NCI-H446 treated with DMSO at 0.1 percent for 48 hours (cell line): ENCODE data around the gene TXK.

Experiments used
- DNase-seq: peaks from one replicate; lab custom pipeline; 2025; lab: John Stamatoyannopoulos, UW

TXK gene

DNA sequence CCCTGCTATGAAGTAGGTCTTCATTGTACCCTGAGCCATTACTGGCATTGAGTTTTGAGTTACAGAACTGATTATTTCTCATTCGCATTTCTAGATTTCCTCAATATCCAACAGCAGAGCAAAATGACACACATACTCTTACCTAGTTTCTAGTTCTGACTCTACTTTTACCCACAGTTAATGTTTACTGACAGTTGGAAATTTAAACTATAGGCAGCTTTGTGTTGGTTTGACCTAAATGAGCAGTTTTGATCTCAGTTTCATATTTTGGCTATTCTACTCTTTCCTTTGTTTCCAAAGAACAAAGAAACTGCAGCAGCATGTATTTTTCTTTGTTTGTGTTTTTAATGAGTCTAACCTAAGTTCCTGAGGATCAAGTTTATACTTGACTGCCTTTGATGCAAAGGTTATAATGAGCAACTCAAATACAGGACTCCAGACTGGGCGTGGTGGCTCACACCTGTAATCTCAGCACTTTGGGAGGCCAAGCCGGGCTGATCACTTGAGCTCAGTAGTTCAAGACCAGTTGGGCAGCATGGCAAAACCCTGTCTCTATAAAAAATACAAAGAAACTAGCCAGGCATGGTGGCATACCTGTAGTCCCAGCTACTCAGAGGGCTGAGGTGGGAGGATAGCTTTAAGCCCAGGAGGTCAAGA, 30.4 kb downstream of the TXK start:
- no peak for DNase-seq

DNA sequence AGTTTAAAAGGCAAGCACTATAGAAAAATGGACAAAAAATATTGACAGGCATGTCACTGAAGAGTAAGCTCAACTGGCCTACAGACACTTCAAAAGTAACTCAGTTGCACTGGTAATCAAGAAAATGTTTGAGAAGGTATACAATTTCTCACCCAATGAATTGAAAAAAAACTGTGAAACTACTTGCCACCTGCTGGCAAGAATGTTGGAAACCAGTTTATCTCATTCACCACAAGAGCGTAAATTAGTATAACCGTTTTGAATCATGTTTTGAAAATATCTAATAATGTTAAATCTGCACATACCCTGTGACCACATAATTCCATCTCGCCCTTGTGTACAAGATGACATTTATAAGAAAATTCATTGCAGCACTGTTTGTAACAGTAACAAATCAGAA, 31.7 kb downstream of the TXK start:
- DNase-seq = no peak

DNA sequence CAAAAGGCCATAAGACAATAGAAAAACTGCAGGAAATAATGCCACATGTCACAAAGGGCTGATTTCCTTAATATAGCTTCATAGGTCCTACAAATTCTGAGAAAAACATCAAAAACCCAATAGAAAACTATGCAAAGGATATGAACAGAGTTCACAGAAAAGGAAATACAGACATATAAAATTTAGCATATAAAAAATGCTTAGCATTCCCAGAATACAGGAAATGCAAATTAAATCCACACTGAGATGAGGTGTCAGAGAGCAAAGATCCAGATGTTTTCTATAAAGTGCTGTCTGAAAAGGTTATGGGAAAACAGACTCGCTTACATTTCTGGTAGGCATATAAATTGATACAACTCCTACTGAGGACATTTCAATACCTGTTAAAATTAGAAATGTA, 33.8 kb downstream of the TXK start:
- no peak for DNase-seq

DNA sequence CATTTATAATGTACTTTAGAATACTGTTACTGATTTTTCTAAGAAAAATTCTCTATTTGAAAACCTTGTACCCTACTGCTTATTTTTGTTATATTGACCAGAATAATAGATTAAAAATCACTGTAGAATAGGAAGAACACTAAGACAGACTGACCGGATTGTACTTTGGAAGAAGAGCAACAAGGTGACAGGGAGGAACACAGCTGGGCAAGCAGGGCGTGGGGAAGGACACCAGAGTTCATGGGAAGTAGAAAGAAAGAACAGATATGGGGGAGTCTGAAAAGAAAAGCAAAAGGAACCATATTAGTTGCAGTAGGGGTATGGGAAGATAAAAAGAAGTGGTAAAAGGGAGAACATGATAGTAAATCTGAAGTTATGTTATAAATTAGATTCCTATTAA, 38.6 kb downstream of the TXK start:
- no peak for DNase-seq

DNA sequence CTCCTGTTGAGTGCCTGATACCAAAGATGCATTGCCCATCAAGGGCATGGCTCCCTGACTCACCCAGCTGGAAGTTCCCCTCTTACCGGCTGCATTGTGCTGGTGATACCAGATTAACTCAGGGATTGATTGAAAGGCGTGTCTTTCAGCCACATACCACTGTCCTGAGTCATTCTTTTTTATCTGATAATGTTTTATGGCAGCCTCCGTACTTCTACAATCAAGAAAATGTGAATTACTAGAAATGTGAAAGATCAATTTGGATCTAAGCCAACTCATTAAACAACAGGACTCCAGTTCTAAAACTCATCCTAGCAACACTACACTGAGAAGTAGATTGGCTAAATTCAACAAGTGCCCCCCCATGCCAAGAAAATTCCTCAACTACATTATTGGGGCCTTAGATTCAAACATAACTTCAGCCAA, 40.0 kb downstream of the TXK start:
- DNase-seq = no peak

DNA sequence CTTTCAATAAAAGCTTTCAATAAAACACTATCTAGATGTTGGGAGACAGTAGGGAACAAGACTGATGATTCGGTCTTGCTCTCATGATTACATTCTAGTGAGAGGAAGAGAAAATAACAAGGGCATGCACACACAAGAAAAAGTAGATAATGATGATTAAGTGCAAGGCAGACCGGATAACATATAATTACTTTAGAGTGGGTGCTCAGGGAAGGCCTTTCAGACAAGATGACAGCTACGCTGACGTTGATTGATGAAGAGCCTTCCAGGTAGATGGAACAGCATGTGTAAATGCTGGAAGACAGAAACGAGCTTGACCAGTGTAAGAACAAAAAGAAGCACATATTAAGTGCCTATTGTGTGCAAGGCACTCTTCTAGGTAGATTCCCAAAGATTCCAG, 43.4 kb downstream of the TXK start:
- DNase-seq = no peak

DNA sequence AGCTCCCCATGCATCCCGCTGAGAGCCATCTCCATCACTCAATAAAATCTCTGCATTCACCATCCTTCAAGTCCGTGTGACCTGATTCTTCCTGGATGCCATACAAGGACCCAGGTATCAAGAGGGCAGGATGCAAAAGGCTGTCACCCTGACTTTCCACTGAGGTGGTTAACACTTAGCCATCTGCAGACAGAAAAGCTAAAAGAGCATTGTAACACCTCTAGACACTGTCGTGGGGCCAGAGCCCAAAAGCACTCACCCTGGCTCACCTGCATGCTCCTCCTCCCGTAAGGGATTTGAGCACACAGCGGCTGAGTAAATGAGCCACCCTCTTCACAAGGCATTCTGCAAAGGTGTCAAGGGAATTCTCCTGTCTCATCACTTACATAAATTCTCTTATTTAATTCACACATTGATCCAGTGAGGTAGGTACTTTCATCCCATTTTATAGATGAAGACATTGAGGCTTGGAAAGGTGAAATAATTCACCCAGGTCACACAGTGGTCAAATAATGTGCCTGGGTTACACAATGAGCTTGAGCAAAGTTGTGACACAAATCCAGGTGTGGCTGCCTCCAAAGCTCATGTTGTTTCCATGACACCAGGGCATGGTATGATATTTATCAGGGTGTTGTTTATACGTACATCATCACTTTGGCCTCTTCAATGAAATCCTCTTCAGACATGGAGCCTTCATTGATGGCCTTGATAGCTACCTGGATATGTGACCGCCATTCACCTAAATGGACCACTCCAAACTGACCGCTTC, 48.0 kb downstream of the TXK start:
- no peak for DNase-seq

DNA sequence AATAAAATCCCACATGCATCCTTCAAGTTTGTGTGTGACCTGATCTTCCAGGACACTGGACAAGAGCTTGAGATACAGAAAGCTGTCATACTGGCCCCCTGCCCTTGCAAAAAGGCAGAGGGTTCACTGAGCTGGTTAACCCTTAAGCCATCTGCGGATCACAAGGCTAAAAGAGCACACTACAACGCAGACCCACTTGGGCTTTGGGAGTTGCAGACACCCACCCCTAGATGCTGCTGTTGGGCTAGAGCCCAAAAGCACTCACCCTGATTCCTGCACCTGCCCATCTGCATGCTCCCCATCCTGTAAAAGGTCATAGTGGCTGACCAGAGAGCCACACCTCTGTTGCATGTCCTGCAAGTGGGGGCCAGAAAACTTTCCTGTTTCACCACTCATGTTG, 51.1 kb downstream of the TXK start:
- DNase-seq = no peak

DNA sequence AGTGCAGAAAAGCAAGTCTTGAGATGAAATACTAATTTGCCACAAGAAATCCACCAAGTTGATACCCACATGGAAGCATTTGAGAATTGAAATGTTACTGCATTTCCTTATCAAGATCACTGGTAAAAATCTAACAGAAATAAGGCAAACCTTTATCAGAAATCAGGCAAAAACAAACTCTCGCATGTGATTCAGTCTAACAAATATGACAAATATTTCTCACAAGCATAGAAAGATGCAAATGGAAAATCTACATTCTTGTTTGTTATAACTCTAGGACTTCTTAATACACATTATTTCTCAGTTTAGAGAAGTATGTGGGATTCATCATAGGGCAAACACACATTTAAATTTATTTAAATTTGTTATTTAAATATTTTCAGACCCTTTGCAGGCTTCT, 52.9 kb downstream of the TXK start:
- DNase-seq = no peak

DNA sequence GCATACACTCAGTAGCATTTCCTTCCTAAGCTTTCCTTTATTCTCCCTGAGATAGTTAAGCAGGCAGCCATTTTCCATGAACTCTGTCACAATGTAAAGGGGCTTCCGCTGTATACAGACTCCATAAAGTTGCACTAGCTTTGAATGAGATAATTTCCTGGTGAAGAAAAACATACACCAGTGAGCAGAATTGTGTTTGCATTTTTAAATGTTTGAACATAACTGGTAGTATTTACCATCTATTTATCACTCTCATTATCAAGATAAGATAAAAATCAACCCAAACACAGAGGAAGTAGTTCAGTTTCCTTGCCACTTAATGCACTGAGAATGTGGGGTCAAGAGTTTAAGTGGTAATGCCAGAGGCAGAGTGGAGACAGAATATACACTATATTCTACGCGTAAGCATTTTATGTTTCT, 54.1 kb downstream of the TXK start:
- no peak for DNase-seq

DNA sequence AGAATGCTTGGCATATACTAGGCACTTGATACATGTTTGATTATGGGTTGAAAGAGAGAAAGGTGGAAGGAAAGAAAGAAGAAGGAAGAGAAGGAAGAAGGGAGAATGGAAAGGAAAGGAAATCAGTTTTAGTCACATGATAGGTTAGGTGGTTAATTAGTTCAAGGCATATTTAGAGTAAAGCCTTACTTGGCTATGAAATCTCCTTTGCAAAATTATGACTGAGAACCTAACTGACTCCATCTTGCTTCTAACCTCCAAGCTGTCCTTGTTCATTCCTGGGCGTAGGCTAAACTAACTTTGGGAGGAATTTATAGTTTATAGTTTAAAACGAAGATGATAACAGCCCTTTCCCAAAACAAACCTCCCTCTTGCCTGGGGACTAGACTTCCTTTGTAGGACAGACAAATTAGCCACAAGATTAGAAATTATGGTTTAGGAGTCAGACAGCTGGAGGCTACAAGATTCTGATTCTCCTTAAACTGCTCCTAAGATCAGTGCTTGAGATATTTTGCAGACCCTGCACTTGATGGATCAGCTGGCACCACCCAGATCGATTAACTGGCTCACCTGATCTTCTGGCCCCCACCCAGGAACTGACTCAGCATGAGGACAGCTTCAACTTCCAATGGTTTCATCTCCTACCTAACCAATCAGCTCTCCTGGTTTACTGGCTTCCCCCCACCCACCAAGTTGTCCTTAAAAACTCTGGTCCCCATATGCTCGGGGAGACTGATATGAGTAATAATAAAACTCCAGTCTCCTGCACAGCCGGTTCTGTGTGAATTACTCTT, 55.0 kb downstream of the TXK start:
- no peak for DNase-seq

DNA sequence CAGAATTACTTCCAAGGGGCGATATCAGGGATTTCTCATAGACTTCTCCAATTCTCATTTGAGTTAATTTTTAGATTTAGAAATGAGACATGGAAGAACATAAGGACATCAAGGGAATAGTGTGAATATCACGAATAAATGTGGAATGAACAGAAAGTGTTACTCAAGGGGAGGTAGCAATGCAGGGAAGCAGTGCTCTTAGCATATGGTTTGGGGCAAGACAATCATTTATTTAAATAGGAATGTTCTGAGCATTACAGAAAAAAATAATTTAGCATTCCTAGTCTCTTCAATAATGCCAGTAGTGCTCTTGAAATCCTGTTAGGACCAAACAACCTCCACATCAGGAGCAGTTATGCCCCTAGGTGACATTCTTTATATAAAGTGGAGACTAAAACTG, 55.6 kb downstream of the TXK start:
- no peak for DNase-seq

DNA sequence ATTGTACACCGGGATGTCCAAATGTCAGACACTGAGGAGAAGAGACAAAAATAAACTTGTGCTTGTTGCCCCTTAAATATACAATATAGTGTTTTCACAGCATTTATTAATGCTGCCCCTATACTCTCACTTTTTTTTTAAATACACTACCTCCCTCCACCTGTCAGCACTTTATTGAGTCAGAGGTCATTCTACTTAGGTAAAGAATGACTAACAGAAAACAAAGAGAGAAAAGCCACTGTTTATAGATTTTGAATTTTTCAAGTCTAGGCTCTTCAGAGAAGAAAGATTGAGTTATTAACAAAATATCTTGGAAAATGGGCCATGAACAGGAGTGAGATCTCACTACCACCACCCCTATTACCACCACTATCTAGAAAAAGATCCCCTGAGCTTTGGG, 59.4 kb downstream of the TXK start:
- no peak for DNase-seq

DNA sequence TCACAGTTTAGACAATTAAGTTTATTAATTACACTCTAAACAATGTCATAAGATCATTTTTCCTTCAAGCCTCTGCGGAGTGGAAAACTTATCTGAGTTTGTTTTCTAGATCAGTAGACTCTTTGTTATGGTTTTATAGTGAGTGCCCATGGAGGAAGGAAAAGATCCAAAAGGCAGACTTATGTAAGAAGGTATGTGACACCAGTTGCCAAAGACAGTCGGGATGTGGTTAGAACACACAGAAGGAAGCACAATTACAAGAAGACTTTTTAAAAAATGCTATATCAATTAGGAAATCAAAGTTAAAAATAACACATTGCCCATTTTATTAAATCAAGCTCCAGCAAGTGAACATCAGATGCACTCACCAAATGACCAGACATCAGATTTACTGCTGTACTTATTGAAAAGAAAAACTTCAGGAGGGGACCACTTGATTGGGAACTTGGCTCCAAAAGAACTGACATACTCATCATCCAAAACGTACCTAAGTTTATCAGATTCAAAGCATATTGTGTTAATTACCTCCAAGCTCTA, 60.4 kb downstream of the TXK start:
- DNase-seq = no peak

DNA sequence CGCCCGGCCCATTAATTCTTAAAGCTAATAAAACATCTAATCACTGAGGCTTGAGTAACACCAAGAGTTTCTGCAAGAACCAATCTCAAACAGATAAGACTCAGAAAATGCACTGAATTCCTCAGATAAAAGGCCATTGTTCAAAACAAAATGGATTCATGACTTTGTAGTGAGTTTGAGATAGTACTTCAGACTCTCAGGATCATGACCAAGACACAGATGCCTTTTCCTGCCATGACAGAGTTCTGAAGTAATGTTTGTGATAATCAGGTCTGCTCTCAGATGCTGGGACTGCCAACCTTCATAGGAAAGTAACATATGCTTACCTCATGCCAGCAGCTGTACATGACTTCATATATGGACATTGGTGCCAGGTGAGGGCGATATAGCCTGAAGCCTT, 62.9 kb downstream of the TXK start:
- no peak for DNase-seq

DNA sequence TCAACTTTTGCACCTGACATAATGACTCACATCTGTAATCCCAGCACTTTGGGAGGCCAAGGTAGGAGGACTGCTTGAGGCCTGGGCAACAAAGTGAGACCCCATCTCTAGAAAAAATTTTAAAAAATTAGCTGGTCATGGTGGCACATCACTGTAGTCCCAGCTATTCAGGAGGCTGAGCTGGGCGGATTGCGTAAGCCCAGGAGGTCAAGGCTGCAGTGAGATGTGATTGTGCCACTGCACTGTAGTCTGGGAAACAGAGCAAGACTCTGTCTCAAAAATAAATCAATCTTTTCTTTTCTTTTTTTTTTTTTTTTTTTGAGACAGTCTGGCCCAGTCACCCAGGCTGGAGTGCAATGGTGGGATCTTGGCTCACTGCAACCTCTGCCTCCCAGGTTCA, 65.0 kb downstream of the TXK start:
- no peak for DNase-seq

DNA sequence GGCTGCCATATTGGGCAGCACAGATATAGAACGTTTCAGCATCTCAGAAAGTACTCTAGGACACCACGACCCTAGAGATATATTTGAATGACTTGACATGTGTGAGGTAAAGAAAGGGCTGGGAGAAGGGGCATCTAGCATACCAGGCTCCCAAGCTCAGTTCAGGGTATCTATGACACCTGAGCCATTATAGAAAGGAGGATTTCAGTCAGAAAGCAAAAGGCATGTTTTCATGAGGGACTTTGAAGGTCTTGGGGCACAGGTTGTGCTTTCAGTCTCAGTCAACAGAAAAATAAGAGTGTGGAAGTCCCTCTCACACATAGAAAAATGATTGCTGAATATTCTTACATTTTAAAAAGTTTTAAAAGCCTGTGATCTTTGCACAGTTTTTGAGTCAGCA, 65.9 kb downstream of the TXK start:
- DNase-seq = no peak

DNA sequence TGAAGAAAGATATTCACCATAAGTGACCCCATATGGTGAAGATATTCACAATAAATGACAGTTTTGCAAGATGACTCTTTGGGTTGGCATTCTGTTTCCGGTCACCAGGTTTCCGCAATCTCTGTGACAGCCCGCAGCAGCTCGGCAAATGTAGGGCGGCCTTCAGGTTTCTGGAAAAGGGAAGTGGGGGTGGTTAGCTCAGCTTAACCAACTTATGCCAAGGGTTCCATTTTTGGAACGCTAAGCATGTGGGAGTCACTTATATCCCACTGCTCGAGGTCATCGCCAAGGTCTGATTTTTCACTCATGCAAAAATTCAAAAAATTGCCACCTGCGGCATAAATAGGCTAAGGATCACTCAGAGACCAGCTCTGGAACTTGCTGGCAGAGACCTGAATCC, 66.5 kb downstream of the TXK start:
- DNase-seq = no peak

DNA sequence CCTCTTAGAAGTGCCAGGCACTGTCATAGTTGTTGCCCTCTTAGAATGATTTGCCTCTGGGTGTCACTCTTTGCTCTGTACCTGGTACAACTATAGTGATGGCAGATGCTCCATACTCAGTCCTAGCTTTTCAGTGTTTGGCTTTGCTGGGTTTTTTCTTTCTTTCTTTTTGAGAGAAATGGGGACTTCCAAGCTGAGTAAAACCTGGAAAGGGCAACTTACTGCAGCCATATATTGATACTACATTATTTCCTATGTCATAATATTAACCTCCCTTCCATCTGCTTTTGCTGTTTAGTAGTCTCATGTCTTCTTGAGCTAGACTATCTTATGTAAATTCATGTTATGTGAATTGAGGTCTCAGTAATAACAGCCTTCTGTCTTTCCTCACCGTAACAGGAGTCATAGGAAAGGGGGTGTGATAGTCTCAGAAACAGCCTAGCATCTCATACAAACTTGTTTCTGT, 68.4 kb downstream of the TXK start:
- no peak for DNase-seq

DNA sequence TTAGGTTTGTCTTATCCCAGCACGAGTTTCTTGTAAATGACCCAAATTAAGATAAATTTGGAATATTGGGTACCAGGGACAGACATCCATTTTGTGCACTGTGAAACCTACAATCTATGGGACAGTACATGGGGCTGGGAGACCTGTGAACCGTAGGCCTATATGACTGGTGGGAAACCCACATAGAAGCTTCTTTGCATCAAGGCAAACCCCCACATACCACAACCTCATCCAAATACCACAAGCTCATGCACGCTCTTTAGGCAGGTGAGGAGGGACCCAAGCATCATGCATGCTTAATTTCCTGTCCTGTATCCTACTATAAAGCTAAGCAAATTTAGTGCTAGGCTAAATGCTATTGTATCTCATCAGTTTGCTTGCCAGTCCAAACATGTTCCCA, 69.7 kb downstream of the TXK start:
- no peak for DNase-seq

DNA sequence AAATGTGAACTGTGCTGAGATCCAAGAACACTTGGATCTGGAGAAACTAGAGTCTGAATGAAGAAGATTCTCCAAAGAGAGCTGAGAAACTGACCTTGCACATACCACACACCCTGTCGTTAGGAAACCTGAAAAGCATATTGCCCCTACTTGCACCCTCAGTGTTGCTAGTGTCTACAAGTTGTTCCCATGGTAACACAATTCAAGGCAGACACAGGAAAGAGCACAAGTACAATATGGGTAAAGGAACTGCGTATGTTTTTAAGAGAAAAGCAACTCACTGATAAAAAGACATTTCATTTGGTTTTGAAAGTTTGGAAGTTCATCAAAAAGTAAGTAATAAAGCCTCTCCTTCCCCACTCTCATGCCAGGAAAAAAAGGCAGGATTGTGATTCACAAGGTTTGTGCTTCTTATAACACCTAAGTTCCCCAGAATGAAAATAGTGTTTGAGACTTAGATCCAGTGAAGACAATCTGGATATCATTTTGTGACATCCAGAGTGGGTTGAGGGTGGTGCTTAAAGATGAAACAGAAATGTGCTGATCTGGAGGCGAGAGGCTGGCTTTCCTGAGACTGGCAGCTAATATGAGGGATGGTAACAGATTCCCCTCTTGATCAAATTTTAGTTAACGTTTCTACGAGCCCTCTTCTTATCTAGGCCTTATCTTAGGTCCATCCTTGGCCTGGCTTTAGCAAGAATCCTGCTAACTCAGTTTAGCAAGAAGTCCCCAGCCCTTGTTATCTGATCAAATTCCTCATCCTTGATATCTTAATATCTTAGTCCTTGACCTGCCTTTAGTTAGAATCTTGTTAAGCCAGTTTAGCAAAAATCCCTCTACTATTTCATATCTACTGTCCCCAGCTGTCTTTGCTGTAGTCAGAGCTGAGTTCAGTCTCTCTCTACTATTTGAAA, 75.2 kb downstream of the TXK start:
- no peak for DNase-seq

DNA sequence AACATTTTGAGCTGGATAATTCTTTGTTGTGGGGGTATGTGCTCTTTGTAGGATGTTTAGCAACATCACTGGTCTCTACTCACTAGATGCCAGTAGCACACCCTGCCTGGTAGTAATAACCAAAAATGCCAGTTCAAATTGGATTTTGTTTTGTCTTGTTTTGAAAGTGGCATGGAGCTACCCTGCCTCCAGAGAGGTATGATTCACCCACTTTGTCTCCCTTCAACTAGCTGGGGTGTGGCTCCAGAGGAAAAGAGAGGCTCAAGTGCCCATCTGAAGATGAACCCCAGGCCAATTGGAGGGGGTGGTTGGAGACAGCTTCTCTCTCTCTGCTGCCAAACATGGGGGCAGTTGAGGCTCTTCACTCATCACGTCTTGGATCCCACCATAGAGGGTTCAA, 83.0 kb downstream of the TXK start:
- no peak for DNase-seq
